PFSK-1 (cell line): Measurements from ENCODE around the gene SLC35A4.

Experiments
- FOXP2 ChIP-seq: optimal IDR thresholded peaks from 2 replicates; pipeline ENCODE3; 2011; ENCODE audit warnings: borderline replicate concordance, control low read depth, inconsistent platforms; ENCODE audit not compliant: insufficient read depth; ENCODE audit errors: extremely low read length, extremely low read depth
- POLR2AphosphoS5 ChIP-seq: IDR thresholded peaks from 2 replicates; pipeline ENCODE4 v1.6.1; 2012; ENCODE audit warnings: low read depth, mild to moderate bottlenecking, control low read depth, low read length, moderate library complexity
- REST ChIP-seq, 2 experiments: IDR thresholded peaks; 2 replicates each; pipeline versions ENCODE4 v1.6.1 to v1.8.0; 2011 to 2012; ENCODE audit warnings: low read depth in 2 of 2, low read length in 2 of 2, control low read depth in 1 of 2, inconsistent platforms in 1 of 2, mild to moderate bottlenecking in 1 of 2, moderate library complexity in 1 of 2; ENCODE audit not compliant: insufficient read depth in 1 of 2
- TAF1 ChIP-seq: IDR thresholded peaks from 2 replicates; pipeline ENCODE4 v1.6.1; 2012; ENCODE audit warnings: low read length, control low read depth, borderline replicate concordance; ENCODE audit not compliant: insufficient read depth

GRCh38 chr5:140591747-140592372 lies 27.2 kb downstream of the SLC35A4 start:
- no peak for TF ChIP-seq REST (IDR thresholded peaks at IDR 0.05; ENCODE audit: insufficient read depth in 1 of 2, low read depth in 2 of 2, low read length in 2 of 2)
- TF ChIP-seq POLR2AphosphoS5 = no peak
- TF ChIP-seq TAF1 = no peak
- TF ChIP-seq FOXP2 = no peak
